T1000 (cell line): ENCODE results near the gene STMN3.

Experiments
- DNase-seq: peaks from one replicate; lab custom pipeline; 2025; ENCODE audit warnings: mixed read lengths; lab: John Stamatoyannopoulos, UW

Gene STMN3

DNA sequence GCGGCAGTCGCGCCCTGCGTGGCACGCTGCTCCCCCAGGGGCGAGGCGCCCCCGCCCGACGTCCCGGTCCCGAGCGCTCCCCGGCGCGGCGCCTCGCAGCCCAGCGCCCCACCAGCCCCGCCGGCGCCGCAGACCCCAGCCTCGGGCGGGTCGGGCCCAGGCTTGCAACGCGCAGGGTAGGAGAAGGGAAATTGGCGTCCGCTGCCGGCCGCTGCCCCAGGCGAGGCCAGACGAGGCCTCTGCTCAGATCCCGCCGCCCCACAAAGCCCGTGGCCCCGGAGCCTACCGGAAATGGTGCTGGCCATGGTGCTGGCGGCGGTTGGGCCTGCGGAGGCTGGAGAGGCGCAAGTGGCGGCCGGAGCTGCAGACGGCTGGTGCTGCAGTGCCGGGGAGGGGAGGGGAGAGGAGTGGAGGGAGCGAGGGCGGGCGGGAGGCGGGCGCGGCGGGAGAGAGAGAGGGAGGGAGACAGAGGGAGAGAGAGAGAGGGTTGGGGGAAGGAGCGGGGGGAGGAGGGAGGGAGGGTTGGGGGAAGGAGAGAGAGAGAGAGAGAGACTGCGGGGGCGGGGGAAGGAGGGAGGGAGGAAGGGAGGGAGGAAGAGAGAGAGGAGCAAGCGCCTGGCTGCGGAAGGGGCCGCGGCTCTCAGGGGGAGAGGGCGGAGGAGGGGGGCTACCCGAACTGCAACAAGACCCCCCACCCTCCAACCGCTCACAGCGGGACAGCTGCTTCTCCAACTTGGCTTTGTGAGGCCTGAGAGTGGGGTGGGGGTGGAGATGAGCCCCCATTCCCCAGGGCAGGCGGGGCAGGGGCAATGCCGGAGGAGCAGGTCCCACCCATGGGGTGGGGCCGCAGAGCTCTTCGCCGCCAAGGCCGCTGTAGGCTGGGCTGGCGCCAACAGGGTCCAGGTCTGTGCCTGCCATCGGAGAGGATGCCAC is at the start of gene STMN3:
Gene STMN3 (minus strand): TSS at position 384 of the 933 bp plus-strand sequence. CDS start 79 bp downstream, at position 305.
- peak; percentile 59 for DNase-seq

GRCh38 chr20:63702036-63702665 is 48.9 kb upstream of the STMN3 start:
- DNase-seq: no peak

- DNase-seq: no peak
These were observed 48.3 kb upstream of the STMN3 start for GRCh38 chr20:63701329-63702035.

DNA sequence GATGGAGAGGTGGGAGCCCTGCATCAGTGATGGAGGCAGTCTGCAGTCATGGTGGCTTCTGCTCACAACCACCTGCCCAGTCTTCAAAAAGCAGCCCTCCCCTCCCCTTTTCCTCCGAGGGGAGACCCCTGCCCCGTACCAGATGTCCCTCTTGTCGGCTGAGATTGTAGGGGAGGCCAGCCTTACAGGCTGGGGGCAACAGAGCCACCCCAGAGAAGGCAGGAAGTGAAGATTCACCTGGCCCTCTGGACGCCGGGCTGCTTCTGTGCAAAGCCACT is 47.8 kb upstream of the STMN3 start:
- no peak for DNase-seq

- DNase-seq: no peak
These were observed 47.2 kb upstream of the STMN3 start for GRCh38 chr20:63700199-63701050.

- DNase-seq: no peak
These were observed 46.4 kb upstream of the STMN3 start for GRCh38 chr20:63699466-63700198.

- peak; percentile 61 for DNase-seq
These were observed 45.7 kb upstream of the STMN3 start for GRCh38 chr20:63698739-63699465.

GRCh38 chr20:63697868-63698545 is 44.8 kb upstream of the STMN3 start:
- DNase-seq: no peak

- DNase-seq: no peak
These were observed 44.2 kb upstream of the STMN3 start for GRCh38 chr20:63697357-63697867.

DNA sequence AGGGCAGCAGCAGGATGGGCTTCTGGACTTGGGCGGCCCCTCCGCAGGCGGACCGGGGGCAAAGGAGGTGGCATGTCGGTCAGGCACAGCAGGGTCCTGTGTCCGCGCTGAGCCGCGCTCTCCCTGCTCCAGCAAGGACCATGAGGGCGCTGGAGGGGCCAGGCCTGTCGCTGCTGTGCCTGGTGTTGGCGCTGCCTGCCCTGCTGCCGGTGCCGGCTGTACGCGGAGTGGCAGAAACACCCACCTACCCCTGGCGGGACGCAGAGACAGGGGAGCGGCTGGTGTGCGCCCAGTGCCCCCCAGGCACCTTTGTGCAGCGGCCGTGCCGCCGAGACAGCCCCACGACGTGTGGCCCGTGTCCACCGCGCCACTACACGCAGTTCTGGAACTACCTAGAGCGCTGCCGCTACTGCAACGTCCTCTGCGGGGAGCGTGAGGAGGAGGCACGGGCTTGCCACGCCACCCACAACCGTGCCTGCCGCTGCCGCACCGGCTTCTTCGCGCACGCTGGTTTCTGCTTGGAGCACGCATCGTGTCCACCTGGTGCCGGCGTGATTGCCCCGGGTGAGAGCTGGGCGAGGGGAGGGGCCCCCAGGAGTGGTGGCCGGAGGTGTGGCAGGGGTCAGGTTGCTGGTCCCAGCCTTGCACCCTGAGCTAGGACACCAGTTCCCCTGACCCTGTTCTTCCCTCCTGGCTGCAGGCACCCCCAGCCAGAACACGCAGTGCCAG is 43.6 kb upstream of the STMN3 start, which contains the start of gene TNFRSF6B:
Gene TNFRSF6B (plus strand): TSS at position 25 of the 729 bp plus-strand sequence. CDS start 116 bp downstream, at position 141.
- DNase-seq: no peak

- no peak for DNase-seq
These were observed 43.0 kb upstream of the STMN3 start for GRCh38 chr20:63696306-63696627.

DNA sequence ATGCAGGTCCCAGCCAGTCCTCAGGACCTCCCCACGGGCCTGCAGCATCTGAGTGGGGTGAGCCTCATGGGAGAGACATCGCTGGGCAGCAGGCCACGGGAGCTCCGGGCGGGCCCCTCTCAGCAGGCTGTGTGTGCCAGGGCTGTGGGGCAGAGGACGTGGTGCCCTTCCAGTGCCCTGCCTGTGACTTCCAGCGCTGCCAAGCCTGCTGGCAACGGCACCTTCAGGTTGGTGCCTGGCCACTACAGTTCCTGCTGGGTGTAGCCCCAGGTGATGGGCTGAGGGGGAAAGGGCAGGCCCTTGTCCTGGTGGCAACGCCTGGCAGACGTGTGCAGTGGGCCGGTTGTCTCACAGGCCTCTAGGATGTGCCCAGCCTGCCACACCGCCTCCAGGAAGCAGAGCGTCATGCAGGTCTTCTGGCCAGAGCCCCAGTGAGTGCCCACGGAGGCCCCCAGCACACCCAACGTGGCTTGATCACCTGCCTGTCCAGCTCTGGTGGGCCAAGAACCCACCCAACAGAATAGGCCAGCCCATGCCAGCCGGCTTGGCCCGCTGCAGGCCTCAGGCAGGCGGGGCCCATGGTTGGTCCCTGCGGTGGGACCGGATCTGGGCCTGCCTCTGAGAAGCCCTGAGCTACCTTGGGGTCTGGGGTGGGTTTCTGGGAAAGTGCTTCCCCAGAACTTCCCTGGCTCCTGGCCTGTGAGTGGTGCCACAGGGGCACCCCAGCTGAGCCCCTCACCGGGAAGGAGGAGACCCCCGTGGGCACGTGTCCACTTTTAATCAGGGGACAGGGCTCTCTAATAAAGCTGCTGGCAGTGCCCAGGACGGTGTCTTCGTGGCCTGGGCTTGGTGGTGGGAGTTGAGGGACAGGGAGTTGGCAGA is 42.4 kb upstream of the STMN3 start:
- no peak for DNase-seq

DNA sequence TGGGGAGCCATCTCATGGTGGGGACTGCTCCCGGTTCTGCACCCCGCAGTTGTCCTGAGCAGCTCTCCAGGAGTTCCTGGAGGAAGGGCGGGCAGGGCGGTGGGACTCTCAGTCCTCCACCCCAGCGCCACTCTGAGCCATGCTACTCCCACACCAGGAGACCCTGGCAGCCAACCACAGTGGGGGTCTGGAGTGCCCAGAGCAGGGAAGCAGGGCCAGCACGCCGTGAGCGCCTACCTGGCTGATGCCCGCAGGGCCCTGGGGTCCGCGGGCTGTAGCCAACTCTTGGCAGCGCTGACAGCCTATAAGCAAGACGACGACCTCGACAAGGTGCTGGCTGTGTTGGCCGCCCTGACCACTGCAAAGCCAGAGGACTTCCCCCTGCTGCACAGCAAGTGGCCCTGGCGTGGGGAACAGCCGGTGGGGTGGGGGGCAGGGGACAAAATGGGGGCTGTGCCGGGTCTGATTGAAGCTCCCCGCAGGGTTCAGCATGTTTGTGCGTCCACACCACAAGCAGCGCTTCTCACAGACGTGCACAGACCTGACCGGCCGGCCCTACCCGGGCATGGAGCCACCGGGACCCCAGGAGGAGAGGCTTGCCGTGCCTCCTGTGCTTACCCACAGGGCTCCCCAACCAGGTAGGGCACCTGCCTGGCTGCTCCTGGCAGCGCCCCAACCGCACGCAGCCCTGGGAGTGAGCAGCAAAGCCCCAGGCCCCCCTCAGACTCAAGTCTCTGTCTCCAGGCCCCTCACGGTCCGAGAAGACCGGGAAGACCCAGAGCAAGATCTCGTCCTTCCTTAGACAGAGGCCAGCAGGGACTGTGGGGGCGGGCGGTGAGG is 41.6 kb upstream of the STMN3 start:
- DNase-seq: no peak

DNA sequence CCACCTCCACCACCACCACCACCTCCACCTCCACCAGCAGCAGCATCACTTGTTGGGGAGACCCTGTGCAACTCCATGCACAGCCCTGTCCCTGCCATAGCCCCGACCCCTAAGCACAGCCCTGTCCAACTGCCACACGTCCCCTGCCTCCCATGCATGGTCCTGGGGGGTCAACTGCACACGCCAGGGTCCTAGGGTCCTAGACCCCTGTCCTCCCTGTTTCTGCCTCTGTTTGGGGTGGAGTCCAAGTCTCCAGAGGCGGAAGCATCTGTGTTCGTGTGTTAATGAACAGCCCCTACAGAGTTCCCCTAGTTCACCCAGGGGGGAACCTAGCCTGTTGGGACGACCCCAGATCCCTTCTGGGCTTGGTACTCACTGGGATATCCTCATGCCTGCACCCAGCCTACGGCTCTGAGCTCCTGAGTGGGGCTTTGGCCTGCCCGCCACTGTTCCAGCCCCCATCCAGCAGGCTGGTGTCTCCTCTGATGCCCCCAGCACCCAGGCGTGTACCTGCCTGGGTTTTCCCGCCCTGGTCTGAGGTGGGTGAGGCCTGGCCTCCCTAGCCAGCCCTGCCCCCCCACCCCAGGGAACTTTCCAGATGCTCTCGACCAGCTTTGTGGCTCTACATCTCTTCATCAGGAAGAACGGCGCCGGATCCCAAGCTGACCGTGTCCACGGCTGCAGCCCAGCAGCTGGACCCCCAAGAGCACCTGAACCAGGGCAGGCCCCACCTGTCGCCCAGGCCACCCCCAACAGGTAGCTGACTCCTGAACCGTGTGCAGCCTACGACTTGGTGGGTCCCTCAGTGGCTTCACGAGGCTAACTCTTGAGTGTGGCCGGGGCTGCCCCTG is 40.7 kb upstream of the STMN3 start:
- no peak for DNase-seq

- DNase-seq: no peak
These were observed 40.0 kb upstream of the STMN3 start for GRCh38 chr20:63693083-63693732.
